Measurements from ENCODE around the gene ZFYVE28.
"Not testable (repeated sequence)": the region's sequence is repeated elsewhere in the genome, so short reads cannot be mapped to it uniquely, and the experiment has no call there.

ZFYVE28 gene

GRCh38 chr4:2241003-2241402 is 177.4 kb downstream of the ZFYVE28 start:
- no peak for FAIRE-seq

GRCh38 chr4:2236944-2237666 is 181.3 kb downstream of the ZFYVE28 start:
- FAIRE-seq: no peak

GRCh38 chr4:2231082-2231481 is 187.4 kb downstream of the ZFYVE28 start:
- FAIRE-seq: no peak

- FAIRE-seq: no peak
Measured at GRCh38 chr4:2226261-2226660, 192.2 kb downstream of the ZFYVE28 start.

- no peak for FAIRE-seq
Measured at GRCh38 chr4:2222838-2223237, 195.6 kb downstream of the ZFYVE28 start.

- not testable (repeated sequence) for FAIRE-seq
Measured at GRCh38 chr4:2221378-2221777, 197.1 kb downstream of the ZFYVE28 start.

- no peak for FAIRE-seq
Measured at GRCh38 chr4:2220016-2220630, 198.3 kb downstream of the ZFYVE28 start.
